ENCODE results near the gene PLCL2. TPM values are rescaled to one million over a fixed set of nuclear protein-coding genes. Genes with fewer than 3 reads are reported as not detected.
A peak's percentile ranks its signal among the peaks of the same experiment; 100 is the strongest.

The PLCL2 gene
- total and polyA plus RNA-seq, 7 donors, result 4.2 to 32.7 (median 21.9) TPM

DNA sequence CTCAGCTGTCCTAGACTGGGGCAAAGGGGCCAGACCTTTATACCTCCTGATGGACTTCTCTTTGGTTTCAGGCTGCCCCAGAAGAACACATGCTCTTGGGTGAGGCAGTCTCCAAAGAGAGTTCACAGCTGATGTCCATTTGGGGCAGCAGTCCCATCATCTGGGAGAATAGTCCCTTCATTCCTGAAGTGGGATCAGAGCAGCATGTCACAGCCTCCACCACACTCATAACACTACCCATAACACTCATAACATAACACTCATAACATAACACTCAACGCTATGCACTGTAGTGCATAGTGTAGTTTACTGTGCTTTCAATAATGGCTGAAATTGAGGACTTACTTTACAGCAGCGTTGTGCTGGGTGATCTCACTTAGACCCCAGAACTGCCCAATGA lies 36.7 kb upstream of the PLCL2 start:
- Histone ChIP-seq H3K9me3 (no peaks in the 10 kb centered on the region), H3K4me3 (no peak overlapping the region), H3K27me3 (ENCODE audit: insufficient read depth in 3 of 3, low read length in 2 of 3) (no peaks in the 10 kb centered on the region), H3K4me1 (peaks cover 52% of the 10 kb centered on the region), H3K36me3 (ENCODE audit: insufficient read depth in 1 of 2, low read depth in 1 of 2) (peaks cover 0 to 2% of the 10 kb centered on the region in 2 donors), H3K27ac (peak overlapping the region; percentile 51)
- intact Hi-C loops (cut with DNase I), result loop anchor here in 1 of 2 donors (10.0 kb wide), 1 partner anchor 243 kb away; the partner anchor contains the start of gene DAZL
- no peak for DNase-seq
- TF ChIP-seq, protein P1, sequence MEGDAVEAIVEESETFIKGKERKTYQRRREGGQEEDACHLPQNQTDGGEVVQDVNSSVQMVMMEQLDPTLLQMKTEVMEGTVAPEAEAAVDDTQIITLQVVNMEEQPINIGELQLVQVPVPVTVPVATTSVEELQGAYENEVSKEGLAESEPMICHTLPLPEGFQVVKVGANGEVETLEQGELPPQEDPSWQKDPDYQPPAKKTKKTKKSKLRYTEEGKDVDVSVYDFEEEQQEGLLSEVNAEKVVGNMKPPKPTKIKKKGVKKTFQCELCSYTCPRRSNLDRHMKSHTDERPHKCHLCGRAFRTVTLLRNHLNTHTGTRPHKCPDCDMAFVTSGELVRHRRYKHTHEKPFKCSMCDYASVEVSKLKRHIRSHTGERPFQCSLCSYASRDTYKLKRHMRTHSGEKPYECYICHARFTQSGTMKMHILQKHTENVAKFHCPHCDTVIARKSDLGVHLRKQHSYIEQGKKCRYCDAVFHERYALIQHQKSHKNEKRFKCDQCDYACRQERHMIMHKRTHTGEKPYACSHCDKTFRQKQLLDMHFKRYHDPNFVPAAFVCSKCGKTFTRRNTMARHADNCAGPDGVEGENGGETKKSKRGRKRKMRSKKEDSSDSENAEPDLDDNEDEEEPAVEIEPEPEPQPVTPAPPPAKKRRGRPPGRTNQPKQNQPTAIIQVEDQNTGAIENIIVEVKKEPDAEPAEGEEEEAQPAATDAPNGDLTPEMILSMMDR (IDR thresholded peaks at IDR 0.05), result no peak
- ATAC-seq, result no peak
- 91 to 95% (median 93%) methylated on average over 2 of the region's 2 CpGs for WGBS, 3 donors

DNA sequence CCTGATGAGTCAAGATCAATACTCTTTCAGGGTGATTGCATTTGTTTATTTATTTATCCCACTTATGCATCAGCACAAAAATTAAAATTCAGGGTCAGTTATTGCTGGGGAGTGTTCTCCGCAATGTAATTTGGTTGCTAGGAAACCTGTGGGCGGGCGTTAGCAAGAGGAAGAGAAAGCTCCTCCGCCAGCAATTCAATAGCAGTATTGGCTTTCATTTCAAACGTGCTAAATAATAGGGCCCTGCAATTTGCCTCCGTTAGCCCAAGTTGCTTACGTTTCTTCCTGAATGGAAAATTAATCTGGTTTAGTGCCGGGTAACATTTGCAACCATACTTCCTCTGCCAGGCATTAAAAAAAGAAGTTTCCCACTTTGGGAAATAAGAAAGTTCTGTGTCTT lies 35.5 kb upstream of the PLCL2 start:
- no peaks in the 10 kb centered on the region for H3K9me3 ChIP-seq
- TF ChIP-seq, protein P1 (IDR thresholded peaks at IDR 0.05), result no peak
- no peaks in the 10 kb centered on the region for H3K27me3 ChIP-seq (ENCODE audit: insufficient read depth in 3 of 3, low read length in 2 of 3)
- H3K4me1 ChIP-seq, result peaks cover 43% of the 10 kb centered on the region
- DNase-seq, result peak; percentile 52 to 69
- WGBS, 3 donors, result 3 to 12% (median 4%) methylated on average over 8 of the region's 8 CpGs
- ATAC-seq, result peak; percentile 56 to 86 (median 66)
- H3K27ac ChIP-seq, result peak overlapping the region; percentile 74
- peak overlapping the region; percentile 47 for H3K4me3 ChIP-seq
- intact Hi-C loops (cut with DNase I), result loop anchor here in 1 of 2 donors (10.0 kb wide), 1 partner anchor 244 kb away; the partner anchor contains the start of gene DAZL
- H3K36me3 ChIP-seq (ENCODE audit: insufficient read depth in 1 of 2, low read depth in 1 of 2), result peaks cover 0 to 2% of the 10 kb centered on the region in 2 donors

DNA sequence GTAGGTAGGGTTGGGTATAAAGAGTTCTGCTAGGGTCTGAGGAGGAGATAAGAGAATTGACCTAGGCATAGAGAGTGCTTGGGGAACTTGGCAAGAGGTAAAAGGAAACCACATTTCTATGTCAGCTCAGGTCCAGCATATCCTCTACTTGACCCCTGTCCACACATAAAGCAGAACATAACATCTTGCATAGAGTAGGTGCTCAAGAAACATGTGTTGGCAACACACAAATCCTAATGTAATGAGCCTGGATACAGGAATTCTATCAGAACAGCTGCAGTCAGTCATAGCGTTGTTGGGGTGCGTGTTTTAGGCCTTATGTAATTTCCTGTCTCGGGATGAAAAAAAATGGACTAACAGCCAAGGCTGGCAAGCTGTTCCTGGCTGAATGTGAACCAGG lies 35.0 kb upstream of the PLCL2 start:
- Histone ChIP-seq H3K27me3 (ENCODE audit: insufficient read depth in 3 of 3, low read length in 2 of 3) (no peaks in the 10 kb centered on the region), H3K9me3 (no peaks in the 10 kb centered on the region), H3K4me3 (peak overlapping the region; percentile 47), H3K36me3 (ENCODE audit: insufficient read depth in 1 of 2, low read depth in 1 of 2) (peaks cover 0 to 2% of the 10 kb centered on the region in 2 donors), H3K27ac (peak overlapping the region; percentile 74), H3K4me1 (peaks cover 38% of the 10 kb centered on the region)
- TF ChIP-seq, protein P1 (IDR thresholded peaks at IDR 0.05), result no peak
- 2 to 4% (median 3%) methylated on average over 3 of the region's 3 CpGs for WGBS, 3 donors
- DNase-seq (no peak), ATAC-seq (peak; percentile 54 to 78 (median 70))
- intact Hi-C loops (cut with DNase I), result loop anchor here in 1 of 2 donors (10.0 kb wide), 1 partner anchor 245 kb away; the partner anchor contains the start of gene DAZL

DNA sequence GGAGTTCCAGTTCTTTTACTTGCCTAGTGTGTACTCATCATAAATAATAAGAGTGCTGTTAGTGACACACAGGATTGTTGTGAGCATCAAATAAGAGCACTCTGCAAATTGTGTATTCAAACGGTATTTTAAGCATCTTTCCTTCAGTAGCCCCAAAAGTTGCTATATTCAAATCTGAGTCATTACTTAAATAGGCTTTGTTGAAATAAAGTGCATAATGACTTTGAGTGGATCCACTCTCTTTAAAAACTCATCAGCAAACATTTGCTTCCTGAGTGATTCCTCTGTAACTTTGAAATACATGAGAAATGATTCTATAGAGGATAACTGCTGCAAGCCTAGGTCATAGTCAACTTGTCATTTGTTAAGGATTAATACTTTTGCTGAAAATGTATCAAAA lies 29.3 kb upstream of the PLCL2 start:
- ATAC-seq (no peak), DNase-seq (no peak)
- Histone ChIP-seq H3K27me3 (ENCODE audit: insufficient read depth in 3 of 3, low read length in 2 of 3) (no peaks in the 10 kb centered on the region), H3K4me1 (peaks cover 17% of the 10 kb centered on the region), H3K9me3 (no peaks in the 10 kb centered on the region), H3K4me3 (no peak overlapping the region), H3K36me3 (ENCODE audit: insufficient read depth in 1 of 2, low read depth in 1 of 2) (no peaks in the 10 kb centered on the region), H3K27ac (no peak overlapping the region)
- TF ChIP-seq, protein P1 (IDR thresholded peaks at IDR 0.05), result no peak
- intact Hi-C loops (cut with DNase I), result no loop called here
- WGBS, 3 donors, result 74 to 85% (median 79%) methylated on average over 1 of the region's 1 CpG

DNA sequence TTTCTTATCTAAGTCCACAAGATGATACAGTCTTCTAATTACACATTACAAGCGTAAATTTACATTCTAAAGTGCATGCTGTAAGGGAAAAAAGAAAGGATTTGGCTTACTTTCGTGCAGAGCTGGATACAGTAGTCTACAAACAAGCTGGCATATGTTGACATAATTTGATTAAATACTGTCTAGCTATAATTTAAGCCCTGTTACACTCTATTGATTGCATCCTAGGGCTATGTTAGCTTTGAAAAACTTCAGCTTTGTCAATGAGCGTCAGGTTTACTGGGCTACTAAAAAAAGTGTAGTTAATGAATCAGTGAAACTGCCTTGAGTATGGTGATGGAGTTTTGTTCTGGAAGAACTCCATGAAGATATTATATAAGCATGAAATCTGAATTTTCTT lies 24.5 kb upstream of the PLCL2 start:
- DNase-seq, result no peak
- Histone ChIP-seq H3K36me3 (ENCODE audit: insufficient read depth in 1 of 2, low read depth in 1 of 2) (no peaks in the 10 kb centered on the region), H3K4me3 (no peak overlapping the region), H3K27ac (peak overlapping the region; percentile 21), H3K4me1 (peaks cover 15% of the 10 kb centered on the region), H3K9me3 (peaks cover 4% of the 10 kb centered on the region), H3K27me3 (ENCODE audit: insufficient read depth in 3 of 3, low read length in 2 of 3) (no peaks in the 10 kb centered on the region)
- peak in 1 of 4 donors; percentile 43 for ATAC-seq
- 73 to 84% (median 78%) methylated on average over 3 of the region's 3 CpGs for WGBS, 3 donors
- TF ChIP-seq, protein P1 (IDR thresholded peaks at IDR 0.05), result no peak
- intact Hi-C loops (cut with DNase I), result no loop called here
